A673 (cell line): ENCODE measurements around the gene DIP2B.

ENCODE experiments used
- EZH2 ChIP-seq: fragments of 200-600 bp; sonication (generic); IDR thresholded peaks from 2 replicates; pipeline ENCODE4 v1.6.1; 2017; ENCODE audit warnings: borderline replicate concordance, low read depth, mild to moderate bottlenecking, mixed read lengths, antibody characterized with exemption, low read length; ENCODE audit not compliant: poor library complexity, severe bottlenecking
- TF ChIP-seq, protein P1 (sequence below): fragments of 300-800, 200-600 bp; sonication (generic); conservative IDR thresholded peaks from 2 replicates; pipeline ENCODE4 v1.5.1; 2017; ENCODE audit warnings: low read depth, mild to moderate bottlenecking, antibody characterized with exemption, low read length, moderate library complexity, mixed read lengths

DNA sequence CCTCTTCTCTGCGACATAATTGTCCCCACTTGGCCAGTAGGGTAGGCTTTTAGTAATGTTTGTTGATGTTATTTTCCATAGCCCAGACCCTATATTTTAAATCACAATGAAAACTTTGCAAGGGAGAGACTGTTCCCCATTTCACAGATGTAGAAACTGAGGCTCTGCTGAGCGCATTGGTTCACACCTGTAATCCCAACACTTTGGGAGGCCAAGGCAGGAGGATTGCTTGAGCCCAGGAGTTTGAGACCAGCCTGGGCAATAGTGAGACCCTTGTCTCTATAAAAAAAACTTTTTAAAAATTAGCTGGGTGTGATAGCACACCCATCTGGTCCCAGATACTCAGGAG is 114.8 kb downstream of the DIP2B start:
- TF ChIP-seq, protein P1, sequence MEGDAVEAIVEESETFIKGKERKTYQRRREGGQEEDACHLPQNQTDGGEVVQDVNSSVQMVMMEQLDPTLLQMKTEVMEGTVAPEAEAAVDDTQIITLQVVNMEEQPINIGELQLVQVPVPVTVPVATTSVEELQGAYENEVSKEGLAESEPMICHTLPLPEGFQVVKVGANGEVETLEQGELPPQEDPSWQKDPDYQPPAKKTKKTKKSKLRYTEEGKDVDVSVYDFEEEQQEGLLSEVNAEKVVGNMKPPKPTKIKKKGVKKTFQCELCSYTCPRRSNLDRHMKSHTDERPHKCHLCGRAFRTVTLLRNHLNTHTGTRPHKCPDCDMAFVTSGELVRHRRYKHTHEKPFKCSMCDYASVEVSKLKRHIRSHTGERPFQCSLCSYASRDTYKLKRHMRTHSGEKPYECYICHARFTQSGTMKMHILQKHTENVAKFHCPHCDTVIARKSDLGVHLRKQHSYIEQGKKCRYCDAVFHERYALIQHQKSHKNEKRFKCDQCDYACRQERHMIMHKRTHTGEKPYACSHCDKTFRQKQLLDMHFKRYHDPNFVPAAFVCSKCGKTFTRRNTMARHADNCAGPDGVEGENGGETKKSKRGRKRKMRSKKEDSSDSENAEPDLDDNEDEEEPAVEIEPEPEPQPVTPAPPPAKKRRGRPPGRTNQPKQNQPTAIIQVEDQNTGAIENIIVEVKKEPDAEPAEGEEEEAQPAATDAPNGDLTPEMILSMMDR, result no peak
- no peak for TF ChIP-seq EZH2
